ENCODE data around the gene RGS9. TPM values are rescaled to one million over a fixed set of nuclear protein-coding genes. Genes with fewer than 3 reads are reported as not detected.

The RGS9 gene
- total RNA-seq, 2 experiments from 2014 or later: 2.8 to 3.5 TPM

GRCh38 chr17:65228287-65228686, 91.1 kb downstream of the RGS9 start:
- ATAC-seq (ENCODE audit: low read depth) (no peak), DNase-seq (no peak)
- POLR2A ChIA-PET: interaction anchor here (1.4 kb wide), 1 partner anchor 55 kb away, joined by 4 read pairs; no protein-coding TSS in a partner anchor
- Mint-ChIP-seq H3K9me3 (no peaks in the 10 kb centered on the region), H3K27ac (peak overlapping the region; percentile 72), H3K4me1 (peaks cover 24% of the 10 kb centered on the region), H3K36me3 (no peaks in the 10 kb centered on the region), H3K4me3 (peak overlapping the region; percentile 66), H3K27me3 (peaks cover 19% of the 10 kb centered on the region)

- DNase-seq (peak; percentile 41), ATAC-seq (ENCODE audit: low read depth) (peak; percentile 73)
- Mint-ChIP-seq H3K4me1 (peaks cover 24% of the 10 kb centered on the region), H3K27me3 (peaks cover 19% of the 10 kb centered on the region), H3K4me3 (peak overlapping the region; percentile 66), H3K36me3 (no peaks in the 10 kb centered on the region), H3K27ac (peak overlapping the region; percentile 72), H3K9me3 (no peaks in the 10 kb centered on the region)
- POLR2A ChIA-PET: interaction anchor here (1.4 kb wide), 1 partner anchor 55 kb away, joined by 4 read pairs; no protein-coding TSS in a partner anchor
Measured at GRCh38 chr17:65228734-65229620, 91.8 kb downstream of the RGS9 start.

GRCh38 chr17:65229621-65229995, 92.4 kb downstream of the RGS9 start:
- Mint-ChIP-seq H3K4me1 (peaks cover 24% of the 10 kb centered on the region), H3K36me3 (no peaks in the 10 kb centered on the region), H3K27ac (peak overlapping the region; percentile 72), H3K27me3 (peaks cover 19% of the 10 kb centered on the region), H3K4me3 (peak overlapping the region; percentile 66), H3K9me3 (no peaks in the 10 kb centered on the region)
- POLR2A ChIA-PET: interaction anchor here (1.4 kb wide), 1 partner anchor 56 kb away, joined by 4 read pairs; no protein-coding TSS in a partner anchor
- no peak for DNase-seq
- ATAC-seq (ENCODE audit: low read depth): no peak

- Mint-ChIP-seq H3K4me1 (peaks cover 24% of the 10 kb centered on the region), H3K27ac (no peak overlapping the region), H3K27me3 (peaks cover 19% of the 10 kb centered on the region), H3K9me3 (no peaks in the 10 kb centered on the region), H3K36me3 (no peaks in the 10 kb centered on the region), H3K4me3 (no peak overlapping the region)
- ATAC-seq (ENCODE audit: low read depth) (no peak), DNase-seq (no peak)
- POLR2A ChIA-PET: no interaction called here
Measured at GRCh38 chr17:65230040-65230439, 92.9 kb downstream of the RGS9 start.

DNA sequence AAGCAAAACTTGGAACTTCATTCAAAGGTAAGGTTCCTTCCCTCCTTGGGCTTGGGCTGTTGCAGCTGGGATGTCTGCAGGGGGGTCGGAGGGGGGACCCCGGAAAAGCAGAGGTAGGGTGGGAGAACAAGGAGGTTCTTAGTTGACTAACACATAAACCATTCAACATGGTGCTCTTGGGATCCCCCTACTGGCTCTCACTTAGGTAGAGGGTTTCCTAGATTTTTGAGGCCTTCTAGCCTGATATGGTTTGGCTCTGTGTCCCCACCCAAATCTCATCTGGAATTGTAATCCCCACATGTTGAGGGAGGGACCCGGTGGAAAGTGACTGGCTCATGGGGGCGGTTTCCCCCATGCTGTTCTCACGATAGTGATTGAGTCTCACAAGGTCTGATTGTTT, 93.9 kb downstream of the RGS9 start:
- Mint-ChIP-seq H3K27me3 (peaks cover 21% of the 10 kb centered on the region), H3K4me1 (peaks cover 25% of the 10 kb centered on the region), H3K4me3 (no peak overlapping the region), H3K27ac (no peak overlapping the region), H3K9me3 (no peaks in the 10 kb centered on the region), H3K36me3 (peaks cover 2% of the 10 kb centered on the region)
- DNase-seq (no peak), ATAC-seq (ENCODE audit: low read depth) (no peak)
- POLR2A ChIA-PET: no interaction called here

GRCh38 chr17:65231662-65232335, 94.6 kb downstream of the RGS9 start:
- Mint-ChIP-seq H3K4me3 (no peak overlapping the region), H3K27ac (no peak overlapping the region), H3K9me3 (no peaks in the 10 kb centered on the region), H3K4me1 (peaks cover 25% of the 10 kb centered on the region), H3K27me3 (peaks cover 17% of the 10 kb centered on the region), H3K36me3 (peaks cover 2% of the 10 kb centered on the region)
- ATAC-seq (ENCODE audit: low read depth) (peak; percentile 53), DNase-seq (peak; percentile 45)
- POLR2A ChIA-PET: no interaction called here

DNA sequence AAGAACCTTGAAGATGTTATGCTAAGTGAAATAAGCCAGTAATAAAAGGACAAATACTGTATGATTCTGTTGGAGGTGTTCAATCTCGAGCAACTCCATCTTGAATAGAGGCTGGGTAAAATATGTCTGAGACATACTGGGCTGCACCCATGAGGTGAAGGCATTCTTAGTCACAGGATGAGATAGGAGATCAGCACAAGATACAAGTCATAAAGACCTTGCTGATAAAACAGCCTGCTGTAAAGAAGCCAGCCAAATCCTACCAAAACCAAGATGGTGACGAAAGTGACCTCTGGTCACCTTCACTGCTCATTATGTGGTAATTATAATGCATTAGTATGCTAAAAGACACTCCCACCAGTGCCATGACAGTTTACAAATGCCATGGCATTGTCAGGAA, 98.1 kb downstream of the RGS9 start:
- Mint-ChIP-seq H3K27me3 (peaks cover 22% of the 10 kb centered on the region), H3K4me3 (no peak overlapping the region), H3K36me3 (peaks cover 2% of the 10 kb centered on the region), H3K9me3 (no peaks in the 10 kb centered on the region), H3K4me1 (peaks cover 1% of the 10 kb centered on the region), H3K27ac (no peak overlapping the region)
- ATAC-seq (ENCODE audit: low read depth) (no peak), DNase-seq (no peak)
- POLR2A ChIA-PET: no interaction called here

- Mint-ChIP-seq H3K27ac (no peak overlapping the region), H3K4me3 (no peak overlapping the region), H3K36me3 (peaks cover 2% of the 10 kb centered on the region), H3K9me3 (no peaks in the 10 kb centered on the region), H3K4me1 (peaks cover 1% of the 10 kb centered on the region), H3K27me3 (peaks cover 22% of the 10 kb centered on the region)
- DNase-seq: no peak
- POLR2A ChIA-PET: no interaction called here
- ATAC-seq (ENCODE audit: low read depth): no peak
Measured at GRCh38 chr17:65236321-65236720, 99.2 kb downstream of the RGS9 start.

DNA sequence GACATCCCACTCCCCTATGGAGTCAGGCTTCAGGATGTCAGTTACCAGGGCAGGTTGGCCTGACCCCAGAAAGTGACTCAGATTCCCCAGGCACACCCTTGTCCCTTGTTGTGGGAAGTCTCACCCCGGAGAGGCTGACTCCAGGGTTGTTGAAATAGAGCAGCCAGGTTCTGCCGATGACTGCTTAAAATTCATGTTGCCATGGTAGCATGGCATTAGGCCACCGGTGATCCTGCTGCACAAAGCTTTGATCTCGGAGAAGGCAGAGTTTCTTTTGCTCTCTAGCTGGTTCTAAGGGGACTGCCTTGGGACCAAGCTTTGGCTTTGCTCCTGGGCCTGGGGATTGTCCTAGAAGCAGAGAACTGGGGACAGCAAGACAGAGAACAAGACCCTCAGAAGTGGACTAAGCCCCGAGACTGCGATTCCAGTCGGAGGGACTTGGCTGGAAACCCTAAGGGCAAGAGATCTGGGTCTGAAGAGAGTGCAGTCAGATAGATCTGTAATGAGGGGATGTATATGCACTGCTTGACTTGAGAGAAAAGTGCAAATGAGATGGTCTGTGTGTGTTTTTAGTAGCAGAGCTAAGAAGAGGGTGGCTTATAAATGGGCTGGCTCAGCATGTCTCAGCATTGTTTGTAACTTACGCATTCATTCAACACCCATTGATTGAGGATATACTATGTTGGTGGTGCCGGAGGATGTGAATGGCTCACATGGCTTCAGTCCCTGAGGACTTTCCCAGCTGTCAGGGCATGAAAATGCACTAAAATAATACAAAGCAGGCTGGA, 106.9 kb downstream of the RGS9 start:
- ATAC-seq (ENCODE audit: low read depth): peak; percentile 50

DNA sequence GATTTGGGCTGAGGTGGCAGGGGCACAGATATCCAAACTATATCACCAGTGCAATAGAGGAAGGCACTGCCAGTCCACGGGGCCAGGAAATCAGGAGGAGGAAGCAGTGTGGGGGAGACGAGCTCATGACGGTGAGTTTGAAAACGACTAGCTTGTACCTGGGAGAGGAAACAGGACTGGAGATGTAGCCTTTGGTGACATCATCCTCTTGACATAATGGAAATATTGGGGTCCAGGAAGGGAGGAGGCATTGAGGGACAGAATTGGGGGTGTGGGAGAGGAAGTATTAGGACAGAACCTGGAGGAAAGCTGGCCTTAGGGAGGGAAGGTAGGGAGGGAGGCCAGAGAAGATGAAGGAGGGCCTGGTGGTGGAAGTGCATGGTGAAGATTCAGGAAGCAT, 109.1 kb downstream of the RGS9 start:
- no peaks in the 10 kb centered on the region for H3K9me3 Mint-ChIP-seq
- no peak overlapping the region for H3K27ac Mint-ChIP-seq
- peaks cover 18% of the 10 kb centered on the region for H3K27me3 Mint-ChIP-seq
- no peaks in the 10 kb centered on the region for H3K36me3 Mint-ChIP-seq
- no peak for ATAC-seq (ENCODE audit: low read depth)
- POLR2A ChIA-PET: no interaction called here
- no peak for DNase-seq
- H3K4me1 Mint-ChIP-seq: peaks cover 13% of the 10 kb centered on the region
- H3K4me3 Mint-ChIP-seq: no peak overlapping the region

More for the DNA sequence above, 106.9 kb downstream of the RGS9 start:
- peaks cover 13% of the 10 kb centered on the region for H3K4me1 Mint-ChIP-seq
- no peak overlapping the region for H3K27ac Mint-ChIP-seq
- no peaks in the 10 kb centered on the region for H3K9me3 Mint-ChIP-seq
- DNase-seq: no peak
- no peak overlapping the region for H3K4me3 Mint-ChIP-seq
- no peaks in the 10 kb centered on the region for H3K36me3 Mint-ChIP-seq
- peaks cover 23% of the 10 kb centered on the region for H3K27me3 Mint-ChIP-seq
- POLR2A ChIA-PET: no interaction called here

- Mint-ChIP-seq H3K36me3 (peaks cover 2% of the 10 kb centered on the region), H3K27ac (no peak overlapping the region), H3K4me3 (no peak overlapping the region), H3K27me3 (peaks cover 30% of the 10 kb centered on the region), H3K9me3 (peaks cover 4% of the 10 kb centered on the region), H3K4me1 (peaks cover 6% of the 10 kb centered on the region)
- DNase-seq (no peak), ATAC-seq (ENCODE audit: low read depth) (no peak)
- POLR2A ChIA-PET: no interaction called here
Measured at GRCh38 chr17:65249774-65250173, 112.6 kb downstream of the RGS9 start.

DNA sequence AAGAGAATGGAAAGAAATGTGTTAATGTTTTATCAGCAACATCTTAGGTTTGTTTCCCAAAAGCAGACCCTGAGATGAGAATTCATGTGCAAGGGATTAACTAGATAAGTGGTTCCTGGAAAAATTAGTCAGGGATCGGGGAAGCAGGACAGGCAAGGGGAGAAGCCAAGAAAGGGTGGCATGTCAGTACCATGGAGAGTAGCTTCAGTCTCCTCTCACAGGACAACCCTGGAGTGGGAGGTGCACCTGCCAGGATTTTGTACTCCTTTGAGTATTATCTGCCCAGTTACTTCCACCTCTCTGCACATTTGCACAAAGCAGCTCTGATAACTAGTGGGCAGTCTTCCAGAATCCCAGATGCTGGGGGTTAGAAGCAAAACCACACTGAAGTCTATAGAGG, 117.0 kb downstream of the RGS9 start:
- H3K27ac Mint-ChIP-seq: no peak overlapping the region
- DNase-seq: no peak
- H3K4me1 Mint-ChIP-seq: no peaks in the 10 kb centered on the region
- peaks cover 11% of the 10 kb centered on the region for H3K9me3 Mint-ChIP-seq
- ATAC-seq (ENCODE audit: low read depth): no peak
- H3K27me3 Mint-ChIP-seq: peaks cover 29% of the 10 kb centered on the region
- no peak overlapping the region for H3K4me3 Mint-ChIP-seq
- peaks cover 5% of the 10 kb centered on the region for H3K36me3 Mint-ChIP-seq
- POLR2A ChIA-PET: no interaction called here

DNA sequence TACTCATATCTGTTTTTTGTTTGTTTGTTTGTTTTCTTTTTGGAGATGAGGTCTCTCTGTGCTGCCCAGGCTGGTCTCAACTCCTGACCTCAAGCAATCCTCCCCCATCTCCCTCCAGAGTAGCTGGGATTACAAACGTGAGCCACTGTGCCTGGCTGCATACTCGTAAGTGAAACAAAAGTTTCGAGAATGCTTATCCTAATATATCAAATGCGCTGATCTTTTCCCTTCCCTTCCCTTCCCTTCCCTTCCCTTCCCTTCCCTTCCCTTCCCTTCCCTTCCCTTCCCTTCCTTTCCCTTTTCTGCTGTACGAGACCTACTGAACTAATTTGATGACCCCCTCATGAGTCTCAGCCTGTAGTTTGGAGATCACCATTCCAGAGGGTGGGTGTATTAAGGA, 122.1 kb downstream of the RGS9 start:
- Mint-ChIP-seq H3K36me3 (peaks cover 3% of the 10 kb centered on the region), H3K4me3 (no peak overlapping the region), H3K4me1 (peaks cover 18% of the 10 kb centered on the region), H3K27ac (no peak overlapping the region), H3K27me3 (peaks cover 27% of the 10 kb centered on the region), H3K9me3 (peaks cover 7% of the 10 kb centered on the region)
- ATAC-seq (ENCODE audit: low read depth) (no peak), DNase-seq (no peak)
- POLR2A ChIA-PET: no interaction called here

All from activated naive CD8-positive, alpha-beta T cell treated with anti-CD3 and anti-CD28 coated beads, Interleukin-2, amount 10 ng/mL, durations not matched to agents 7 days and 5 days (primary cell).